GM04503 (cell line): ENCODE data around the gene FGFR3.

Experiments
- DNase-seq: peaks from one replicate; pipeline ENCODE4 v3.0.0-alpha.2; 2012; ENCODE audit warnings: low read depth

The FGFR3 gene

DNA sequence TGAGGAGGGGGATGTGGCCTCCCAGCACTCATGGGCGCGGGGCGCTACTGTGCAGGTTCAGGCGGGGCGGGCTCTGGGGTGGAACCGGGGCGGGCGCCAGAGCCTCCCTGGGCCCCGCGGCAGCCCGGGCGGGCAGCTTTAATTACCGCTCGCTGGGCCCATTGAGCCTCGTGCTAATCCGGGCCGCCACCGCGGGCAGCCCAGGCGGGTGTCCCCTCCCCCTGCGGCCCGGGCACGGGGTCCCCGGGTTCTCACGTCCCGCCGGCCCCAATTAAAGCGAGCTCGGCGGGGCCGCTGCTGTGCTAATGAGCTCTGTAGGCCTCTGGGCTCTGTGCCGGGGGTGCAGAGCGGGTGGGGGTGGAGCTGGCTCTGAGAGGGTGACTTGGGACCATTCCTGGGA, 22.8 kb upstream of the FGFR3 start:
- no peak for DNase-seq

DNA sequence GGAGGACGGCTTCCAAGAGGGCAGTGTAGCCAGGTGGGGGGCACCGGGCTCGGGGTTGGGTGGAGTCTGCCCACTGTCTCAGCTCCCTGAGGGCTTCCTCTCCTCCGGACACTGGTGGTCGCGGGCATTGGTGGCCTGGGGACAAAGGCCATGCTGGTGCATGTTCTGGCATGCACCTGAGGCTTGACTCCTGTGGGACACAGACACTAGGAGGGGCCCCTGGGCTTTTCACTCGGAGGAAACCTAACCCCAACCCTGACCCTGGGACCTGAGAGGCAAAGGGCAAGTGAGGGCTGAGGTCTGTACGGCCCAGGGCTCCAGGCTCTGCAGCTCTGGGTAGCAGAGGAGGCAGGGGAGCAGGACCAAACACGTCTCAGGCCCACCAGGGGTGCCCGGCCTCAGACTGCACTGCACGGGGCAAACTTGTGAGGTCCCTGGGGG, 22.3 kb upstream of the FGFR3 start:
- no peak for DNase-seq

GRCh38 chr4:1771555-1772305, 21.4 kb upstream of the FGFR3 start:
- DNase-seq = no peak

DNA sequence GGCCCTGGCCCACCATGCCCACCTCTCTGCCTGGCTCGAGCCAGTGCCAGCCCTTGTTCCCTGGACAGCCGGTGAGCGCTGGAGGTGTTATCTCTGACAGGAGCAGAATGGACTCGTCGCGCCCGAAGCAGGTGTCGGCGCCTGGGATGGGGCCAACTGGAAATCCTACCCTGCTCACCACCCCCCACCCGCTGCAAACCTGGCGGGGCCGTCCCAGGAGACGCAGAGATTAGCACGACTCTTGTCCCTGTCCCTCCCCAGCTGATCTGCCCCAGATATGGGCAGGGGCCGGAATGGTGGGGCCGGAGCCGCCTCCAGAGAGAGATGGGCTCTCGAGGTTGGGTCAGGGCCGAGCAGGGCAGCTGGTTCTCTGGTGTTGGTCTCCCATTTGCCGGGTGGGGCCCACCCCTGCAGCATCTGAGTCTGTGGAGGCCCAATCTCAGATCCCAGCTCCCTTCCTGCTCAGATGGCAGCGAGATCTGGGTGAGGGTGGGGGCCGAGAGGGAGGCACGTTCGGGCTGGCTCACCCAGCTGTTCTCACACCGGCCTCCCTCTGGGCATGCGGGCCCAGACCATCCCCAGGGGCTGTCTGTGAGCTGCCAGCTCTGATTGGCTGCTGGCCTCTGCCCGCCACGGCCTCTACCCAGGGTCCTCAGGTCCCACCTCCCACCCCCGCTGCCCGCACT, 20.1 kb upstream of the FGFR3 start:
- DNase-seq = no peak

DNA sequence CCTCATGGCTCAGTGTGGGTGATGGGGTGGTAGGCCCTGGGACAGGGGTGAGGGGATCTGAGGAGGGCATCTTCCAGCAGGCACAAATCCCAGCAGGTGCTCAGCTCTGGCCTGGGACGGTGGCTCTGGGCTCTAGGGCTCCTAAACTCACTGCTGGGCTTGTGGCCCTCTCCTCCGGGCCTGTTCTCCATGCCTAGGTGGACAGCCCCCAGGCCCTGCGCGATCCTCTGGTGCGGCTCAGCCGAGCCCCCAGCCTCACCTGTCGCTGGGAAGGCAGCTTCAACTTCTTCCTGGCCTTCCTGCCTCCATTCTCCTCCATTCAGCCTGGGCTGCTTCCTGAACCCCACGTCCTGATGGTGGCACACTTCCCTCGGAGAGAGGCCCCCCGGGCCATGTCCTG, 19.3 kb upstream of the FGFR3 start:
- no peak for DNase-seq

DNA sequence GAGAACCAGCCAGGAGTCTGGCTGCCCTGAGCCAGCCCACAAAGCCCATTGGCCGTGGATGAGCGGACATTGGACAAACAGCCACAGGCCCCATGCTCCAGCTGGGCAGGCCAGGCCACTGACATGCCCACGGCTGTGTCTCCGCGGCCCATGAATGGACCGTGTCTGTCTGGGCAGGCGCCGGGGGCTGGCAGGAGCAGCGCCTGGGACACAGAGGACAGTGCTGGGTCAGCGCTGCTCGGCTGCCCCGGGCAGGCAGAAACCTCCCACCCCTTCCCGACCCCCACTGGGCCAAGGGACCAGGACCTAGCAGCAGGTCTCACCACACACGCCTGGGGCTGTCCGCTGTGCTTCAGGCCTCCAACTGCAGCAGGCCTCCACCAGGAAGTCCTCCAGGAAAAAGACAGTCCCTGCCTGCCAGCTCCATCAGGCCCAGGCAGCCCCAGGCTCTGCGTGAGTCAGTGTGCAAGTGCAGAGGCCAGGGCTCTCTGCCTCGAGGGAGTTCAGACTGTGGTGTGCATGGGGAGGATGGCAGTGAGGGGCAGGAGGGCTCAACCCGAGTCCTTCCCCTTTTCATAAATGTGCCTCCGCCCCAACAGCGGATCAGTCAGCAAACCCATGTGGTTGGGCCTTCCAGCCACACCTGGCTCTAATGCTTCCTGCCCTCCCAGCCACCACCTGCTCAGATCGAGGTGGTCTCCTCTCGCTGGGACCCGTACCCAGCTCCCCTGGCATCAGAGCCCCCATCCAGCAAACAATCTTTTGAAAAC, 17.2 kb upstream of the FGFR3 start:
- DNase-seq = no peak

- DNase-seq = no peak
These were observed 16.5 kb upstream of the FGFR3 start for GRCh38 chr4:1776521-1777161.

GRCh38 chr4:1777822-1778641, 15.1 kb upstream of the FGFR3 start:
- peak; percentile 10 for DNase-seq

- DNase-seq = no peak
These were observed 14.3 kb upstream of the FGFR3 start for GRCh38 chr4:1778642-1779392.

- no peak for DNase-seq
These were observed 13.3 kb upstream of the FGFR3 start for GRCh38 chr4:1779588-1780382.

GRCh38 chr4:1780435-1780834, 12.7 kb upstream of the FGFR3 start:
- no peak for DNase-seq

DNA sequence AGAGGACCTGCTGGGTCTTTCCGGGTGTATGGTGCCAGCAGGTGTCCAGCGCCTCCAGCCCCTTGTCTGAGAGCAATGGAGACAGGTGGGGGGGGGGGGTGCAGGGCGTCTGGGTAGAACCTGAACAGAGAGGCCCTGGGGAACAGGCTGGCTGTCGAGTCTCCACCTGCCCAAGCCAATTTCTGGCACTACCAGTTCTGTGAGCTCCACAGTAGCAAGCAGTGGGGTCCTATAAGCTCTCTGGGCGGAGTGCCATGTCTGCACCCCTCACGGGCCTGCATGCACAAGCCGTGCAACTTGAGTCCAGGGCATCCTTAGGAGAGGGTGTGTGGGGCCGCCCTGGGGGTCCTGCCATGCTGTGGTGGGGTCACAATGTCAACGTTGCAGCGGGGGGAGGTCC, 10.1 kb upstream of the FGFR3 start:
- DNase-seq = no peak

- DNase-seq = no peak
These were observed 9.1 kb upstream of the FGFR3 start for GRCh38 chr4:1783970-1784369.

DNA sequence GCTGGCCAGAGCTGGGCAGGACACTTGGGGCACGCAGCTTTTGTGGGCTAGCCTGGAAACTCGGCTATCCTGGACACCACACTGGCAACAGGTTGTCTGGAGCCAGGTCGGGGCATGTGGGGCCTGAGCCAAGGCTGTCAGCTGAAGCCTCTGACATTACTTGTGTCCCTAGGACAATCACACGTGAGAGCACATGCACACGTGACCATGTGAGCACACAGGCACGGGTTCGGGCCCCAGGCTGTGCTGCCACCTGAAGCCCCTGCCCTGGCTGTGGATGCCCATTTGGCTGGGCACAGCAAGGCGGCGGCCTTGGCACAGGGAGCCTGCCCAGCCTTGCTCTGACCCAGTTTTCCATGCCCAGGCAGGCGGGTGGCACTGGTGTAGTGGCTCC, 8.7 kb upstream of the FGFR3 start:
- DNase-seq = no peak

DNA sequence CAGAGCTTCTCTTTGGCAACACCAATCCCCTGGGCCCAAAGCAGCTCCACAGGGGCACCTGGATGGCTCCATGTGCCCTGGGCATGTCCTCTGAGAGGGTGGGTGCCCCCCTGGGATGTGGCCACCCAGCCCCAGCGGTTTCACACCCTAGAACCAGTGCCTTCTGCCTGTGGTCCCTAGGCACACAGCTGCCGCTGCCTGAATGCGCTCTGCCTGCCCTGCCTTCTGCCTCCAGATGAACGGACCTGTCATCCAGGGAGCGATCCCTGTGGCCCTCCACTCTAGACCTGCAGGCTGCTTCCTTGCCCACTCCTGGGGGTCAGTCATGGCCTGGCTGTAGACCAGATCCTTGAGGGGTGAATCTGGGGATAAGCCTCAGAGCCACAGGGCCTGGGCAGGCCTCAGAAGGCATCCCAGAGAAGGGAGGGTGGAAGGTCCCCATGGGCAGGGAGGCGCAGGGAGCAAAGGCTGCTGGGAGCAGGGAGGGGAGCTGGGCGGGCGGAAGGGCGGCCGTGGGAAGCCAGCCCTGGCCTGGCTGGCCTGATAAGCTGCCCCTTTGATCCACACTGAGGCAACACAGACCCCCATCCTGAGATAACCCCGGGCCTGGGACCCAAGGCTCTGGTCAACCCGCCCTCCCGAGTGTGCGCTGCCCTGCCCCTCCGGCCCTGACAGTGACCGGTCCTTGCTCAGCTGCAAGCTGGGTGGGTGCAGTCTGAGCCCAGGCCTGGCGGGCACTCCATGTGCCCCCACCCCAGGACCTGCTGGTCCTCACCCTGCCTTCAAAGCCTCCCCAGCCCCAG, 8.1 kb upstream of the FGFR3 start:
- no peak for DNase-seq

GRCh38 chr4:1785592-1785991, 7.5 kb upstream of the FGFR3 start:
- no peak for DNase-seq

GRCh38 chr4:1786544-1787362, 6.3 kb upstream of the FGFR3 start:
- DNase-seq = no peak

DNA sequence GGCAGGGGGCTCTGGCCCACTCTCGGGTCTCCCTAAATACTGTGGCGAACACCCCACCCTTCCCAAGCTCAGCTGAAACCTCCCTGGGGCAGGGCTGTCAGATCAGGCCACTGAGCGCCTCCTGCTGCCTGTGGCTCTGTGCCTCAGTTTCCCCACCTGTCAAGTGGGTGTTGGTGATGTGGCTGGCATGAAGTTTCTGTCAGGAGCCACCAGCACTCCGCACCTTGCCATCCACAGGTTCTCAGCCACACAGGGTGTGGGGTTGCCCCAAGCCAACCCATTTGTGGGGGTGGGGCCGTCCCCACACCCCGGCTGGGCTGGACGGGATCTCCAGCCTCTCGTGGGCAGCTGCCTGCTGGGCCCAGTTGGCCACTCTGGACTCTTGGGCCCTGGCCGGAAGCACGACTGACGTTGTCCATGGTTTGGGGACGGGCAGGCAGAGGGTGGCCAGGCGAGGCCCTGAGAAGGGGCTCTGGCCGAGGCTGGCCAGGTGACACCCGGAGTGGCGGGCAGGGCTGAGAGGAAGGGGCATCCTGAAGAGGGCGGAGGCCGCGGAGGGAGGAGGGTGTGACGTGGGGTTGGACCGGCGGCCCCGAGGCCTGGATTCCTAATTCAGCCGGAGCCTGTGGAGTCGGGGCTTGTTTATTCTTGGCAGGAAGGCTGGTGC, 5.5 kb upstream of the FGFR3 start:
- DNase-seq = no peak
